CD14-positive monocyte (primary cell): ENCODE data around the gene PDE7B. TPM values are rescaled to one million over a fixed set of nuclear protein-coding genes. Genes with fewer than 3 reads are reported as not detected.

Experiments
- DNase-seq, 3 donors: peaks; one replicate each; pipeline ENCODE4 v3.0.0-alpha.2; 2011 to 2022
- H2AFZ ChIP-seq: 2 replicates; pipeline ENCODE4 v1.6.0; 2012; ENCODE audit warnings: mild to moderate bottlenecking, low read depth, low read length, inconsistent platforms; ENCODE audit not compliant: insufficient read depth, poor library complexity, severe bottlenecking
- H3K27ac ChIP-seq, 2 donors: 1 replicate in 1 of 2; 2 replicates in 1 of 2; pipeline ENCODE4 v1.5.1; 2012 to 2013; ENCODE audit warnings: low read length in 2 of 2, control low read depth in 1 of 2, inconsistent platforms in 1 of 2, low read depth in 1 of 2, mild to moderate bottlenecking in 1 of 2
- H3K27me3 ChIP-seq, 2 donors: one replicate each; pipeline versions ENCODE4 v1.6.0 to v1.6.1; 2011 to 2013; ENCODE audit warnings: low read length in 2 of 2; ENCODE audit not compliant: control insufficient read depth in 2 of 2, insufficient read depth in 2 of 2
- H3K36me3 ChIP-seq, 2 donors: replicated peaks in 1 of 2; 1 replicate in 1 of 2; 2 replicates in 1 of 2; pipeline versions ENCODE4 v1.5.1 to v1.6.1; 2012 to 2013; ENCODE audit warnings: low read length in 2 of 2, control low read depth in 1 of 2, inconsistent platforms in 1 of 2, mild to moderate bottlenecking in 1 of 2; ENCODE audit not compliant: insufficient read depth in 2 of 2, control insufficient read depth in 1 of 2
- H3K4me1 ChIP-seq, 2 donors: 1 replicate in 1 of 2; 2 replicates in 1 of 2; pipeline versions ENCODE4 v1.5.1 to v1.6.1; 2012 to 2013; ENCODE audit warnings: low read length in 2 of 2, control low read depth in 1 of 2, inconsistent platforms in 1 of 2, mild to moderate bottlenecking in 1 of 2, moderate library complexity in 1 of 2; ENCODE audit not compliant: insufficient read depth in 2 of 2, control insufficient read depth in 1 of 2
- H3K4me2 ChIP-seq: replicated peaks from 2 replicates; pipeline ENCODE3; 2012; ENCODE audit warnings: low read length, moderate library complexity, mild to moderate bottlenecking; ENCODE audit not compliant: poor library complexity, severe bottlenecking; ENCODE audit errors: extremely low read depth
- H3K4me3 ChIP-seq, 3 experiments: fragments of 200-600 bp in 1 of 3; sonication (generic) in 1 of 3; replicated peaks in 1 of 3; 1 replicate in 2 of 3; 2 replicates in 1 of 3; pipeline ENCODE4 v1.5.1; 2011 to 2013; ENCODE audit warnings: low read length in 3 of 3, mild to moderate bottlenecking in 3 of 3, control low read depth in 2 of 3, low read depth in 2 of 3, inconsistent platforms in 1 of 3, moderate library complexity in 1 of 3
- H3K79me2 ChIP-seq: 2 replicates; pipeline ENCODE4 v1.6.0; 2012; ENCODE audit warnings: mild to moderate bottlenecking, control low read depth, inconsistent platforms, low read length, moderate library complexity; ENCODE audit not compliant: insufficient read depth
- H3K9ac ChIP-seq: 2 replicates; pipeline ENCODE4 v1.6.0; 2017; ENCODE audit warnings: low read length, mild to moderate bottlenecking; ENCODE audit not compliant: insufficient read depth, poor library complexity, severe bottlenecking
- H3K9me3 ChIP-seq, 2 donors: replicated peaks in 1 of 2; 1 replicate in 1 of 2; 2 replicates in 1 of 2; pipeline versions ENCODE4 v1.5.1 to v1.6.1; 2012 to 2013; ENCODE audit warnings: low read length in 2 of 2, control low read depth in 1 of 2; ENCODE audit not compliant: control insufficient read depth in 1 of 2, insufficient read depth in 1 of 2
- H4K20me1 ChIP-seq: 2 replicates; pipeline ENCODE4 v1.6.0; 2012; ENCODE audit warnings: mild to moderate bottlenecking, low read length, control low read depth, moderate library complexity; ENCODE audit not compliant: insufficient read depth
- H3K27ac Mint-ChIP-seq, 7 donors: one replicate each; pipeline ENCODE4 v1.8.0; 2020; ENCODE audit warnings: mild to moderate bottlenecking in 7 of 7, mixed read lengths in 7 of 7, moderate library complexity in 6 of 7, inconsistent platforms in 2 of 7
- H3K27me3 Mint-ChIP-seq, 3 donors: one replicate each; pipeline ENCODE4 v1.8.0; 2021 to 2022; ENCODE audit warnings: low read depth in 3 of 3, mild to moderate bottlenecking in 3 of 3, mixed read lengths in 3 of 3, moderate library complexity in 3 of 3, inconsistent platforms in 1 of 3
- H3K36me3 Mint-ChIP-seq, 2 donors: one replicate each; pipeline ENCODE4 v1.8.0; 2020; ENCODE audit warnings: mixed read lengths in 2 of 2, inconsistent platforms in 1 of 2, mild to moderate bottlenecking in 1 of 2
- H3K4me1 Mint-ChIP-seq: one replicate; pipeline ENCODE4 v1.8.0; 2020; ENCODE audit warnings: mild to moderate bottlenecking, mixed read lengths
- H3K4me3 Mint-ChIP-seq, 2 donors: one replicate each; pipeline ENCODE4 v1.8.0; 2020; ENCODE audit warnings: mild to moderate bottlenecking in 2 of 2, mixed read lengths in 2 of 2, moderate library complexity in 1 of 2
- H3K9me3 Mint-ChIP-seq, 7 donors: one replicate each; pipeline ENCODE4 v1.8.0; 2020 to 2022; ENCODE audit warnings: mixed read lengths in 7 of 7, mild to moderate bottlenecking in 6 of 7, moderate library complexity in 6 of 7, inconsistent platforms in 2 of 7
- WGBS: methylation state at CpG from one replicate; pipeline ENCODE4 v1.1.5; 2013; ENCODE audit warnings: missing lambda C conversion rate; ENCODE audit not compliant: insufficient coverage; 5-methylcytosine and 5-hydroxymethylcytosine counted together
- intact Hi-C, 2 donors: fragments of 100-400 bp; cut with micrococcal nuclease; formaldehyde crosslinking; loops; one replicate each; pipeline versions ENCODE4 v1.15.0 to v1.15.1; 2023
- polyA plus RNA-seq, 3 donors: library from polyadenylated mRNA; depleted of rRNA in 1 of 3; unstranded in 2 of 3; stranded (reverse) in 1 of 3; fragments of 300-500 nt in 2 of 3; fragments of >200 nt in 1 of 3; fragmentation: Illumina TruSeq in 2 of 3; gene quantifications; 1 replicate in 2 of 3; 2 replicates in 1 of 3; pipeline ENCODE4 v1.2.3, GENCODE V29; 2012 to 2021
- TF ChIP-seq, protein P1 (sequence below): fragments of 200-600 bp; IDR thresholded peaks from one replicate; pipeline ENCODE4 v1.8.0; 2022; ENCODE audit warnings: antibody characterized with exemption, mild to moderate bottlenecking

The PDE7B gene
- polyA plus RNA-seq, 3 donors = 0.37 to 1.1 (median 0.89) TPM

DNA sequence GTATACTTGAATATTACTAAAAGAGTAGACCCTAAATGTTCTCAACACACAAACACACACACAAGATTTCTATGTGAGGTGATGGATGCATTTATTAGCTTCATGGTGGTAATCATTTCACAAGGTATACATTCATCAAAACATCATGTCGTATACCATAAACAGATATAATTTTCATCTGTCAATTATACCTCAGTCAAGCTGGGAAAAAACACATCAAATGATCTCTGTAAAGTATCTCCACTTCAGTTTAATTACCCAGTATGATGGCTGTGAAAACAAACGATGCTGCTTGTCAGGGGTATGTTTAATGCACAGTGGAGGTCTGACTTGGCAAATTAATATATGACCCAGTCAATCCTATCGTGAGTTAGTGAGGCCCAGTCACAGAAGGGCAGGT is 241.4 kb downstream of the PDE7B start:
- Mint-ChIP-seq H3K4me1 (no peaks in the 10 kb centered on the region), H3K4me3 (no peak overlapping the region), H3K27ac (no peak overlapping the region), H3K36me3 (no peaks in the 10 kb centered on the region), H3K27me3 (peaks cover 0 to 1% (median 0%) of the 10 kb centered on the region in 3 donors), H3K9me3 (peaks cover 0 to 6% (median 6%) of the 10 kb centered on the region in 7 donors)
- Histone ChIP-seq H2AFZ (no peak overlapping the region), H3K27me3 (no peaks in the 10 kb centered on the region), H3K4me2 (no peak overlapping the region), H4K20me1 (no peaks in the 10 kb centered on the region), H3K9ac (no peak overlapping the region), H3K36me3 (no peaks in the 10 kb centered on the region), H3K4me1 (no peaks in the 10 kb centered on the region), H3K4me3 (no peak overlapping the region), H3K27ac (no peak overlapping the region), H3K9me3 (peaks cover 0 to 8% of the 10 kb centered on the region in 2 donors), H3K79me2 (no peaks in the 10 kb centered on the region)
- TF ChIP-seq, protein P1, sequence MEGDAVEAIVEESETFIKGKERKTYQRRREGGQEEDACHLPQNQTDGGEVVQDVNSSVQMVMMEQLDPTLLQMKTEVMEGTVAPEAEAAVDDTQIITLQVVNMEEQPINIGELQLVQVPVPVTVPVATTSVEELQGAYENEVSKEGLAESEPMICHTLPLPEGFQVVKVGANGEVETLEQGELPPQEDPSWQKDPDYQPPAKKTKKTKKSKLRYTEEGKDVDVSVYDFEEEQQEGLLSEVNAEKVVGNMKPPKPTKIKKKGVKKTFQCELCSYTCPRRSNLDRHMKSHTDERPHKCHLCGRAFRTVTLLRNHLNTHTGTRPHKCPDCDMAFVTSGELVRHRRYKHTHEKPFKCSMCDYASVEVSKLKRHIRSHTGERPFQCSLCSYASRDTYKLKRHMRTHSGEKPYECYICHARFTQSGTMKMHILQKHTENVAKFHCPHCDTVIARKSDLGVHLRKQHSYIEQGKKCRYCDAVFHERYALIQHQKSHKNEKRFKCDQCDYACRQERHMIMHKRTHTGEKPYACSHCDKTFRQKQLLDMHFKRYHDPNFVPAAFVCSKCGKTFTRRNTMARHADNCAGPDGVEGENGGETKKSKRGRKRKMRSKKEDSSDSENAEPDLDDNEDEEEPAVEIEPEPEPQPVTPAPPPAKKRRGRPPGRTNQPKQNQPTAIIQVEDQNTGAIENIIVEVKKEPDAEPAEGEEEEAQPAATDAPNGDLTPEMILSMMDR = no peak
- intact Hi-C loops = no loop called here
- WGBS = 85% methylated on average over 1 of the region's 3 CpGs
- no peak for DNase-seq

DNA sequence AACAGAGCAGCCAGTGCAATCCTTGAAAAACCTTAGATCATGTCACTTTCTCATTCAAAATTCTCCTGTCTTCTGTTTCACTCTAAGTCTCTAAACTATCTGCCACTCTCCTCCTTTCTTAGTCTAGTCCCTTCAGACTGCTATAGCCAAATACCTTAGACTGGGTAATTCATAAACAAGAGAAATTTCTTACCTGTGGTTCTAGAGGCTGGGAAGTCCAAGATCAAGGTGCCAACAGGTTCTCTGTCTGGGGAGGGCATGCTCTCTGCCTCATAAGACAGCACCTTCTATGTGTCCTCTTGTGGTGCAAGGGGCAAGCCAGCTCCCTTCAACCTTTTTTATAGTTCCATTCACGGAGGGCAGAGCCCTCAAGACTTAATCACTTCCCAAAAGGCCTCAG is 242.3 kb downstream of the PDE7B start:
- Histone ChIP-seq H3K4me3 (no peak overlapping the region), H3K9ac (no peak overlapping the region), H3K36me3 (no peaks in the 10 kb centered on the region), H3K4me1 (no peaks in the 10 kb centered on the region), H3K27ac (no peak overlapping the region), H4K20me1 (no peaks in the 10 kb centered on the region), H2AFZ (no peak overlapping the region), H3K27me3 (no peaks in the 10 kb centered on the region), H3K9me3 (peaks cover 0 to 8% of the 10 kb centered on the region in 2 donors), H3K4me2 (no peak overlapping the region), H3K79me2 (no peaks in the 10 kb centered on the region)
- Mint-ChIP-seq H3K4me3 (no peak overlapping the region), H3K9me3 (peaks cover 0 to 6% (median 6%) of the 10 kb centered on the region in 7 donors), H3K4me1 (no peaks in the 10 kb centered on the region), H3K27me3 (peaks cover 0 to 1% (median 0%) of the 10 kb centered on the region in 3 donors), H3K27ac (no peak overlapping the region), H3K36me3 (no peaks in the 10 kb centered on the region)
- TF ChIP-seq, protein P1 = no peak
- intact Hi-C loops = no loop called here
- WGBS = 100% methylated on average over 1 of the region's 1 CpG
- no peak for DNase-seq
